Fibroblast of villous mesenchyme (primary cell): ENCODE data around the gene AP5B1. TPM values are rescaled to one million over a fixed set of nuclear protein-coding genes. Genes with fewer than 3 reads are reported as not detected.

Experiments
- DNase-seq: peaks from one replicate; pipeline ENCODE4 v3.0.0-alpha.2; 2010; ENCODE audit warnings: low read depth
- H3K4me3 ChIP-seq: 2 replicates; pipeline ENCODE4 v1.5.1; 2011; ENCODE audit warnings: low read depth, mild to moderate bottlenecking, low read length
- total RNA-seq: library from RNA; depleted of rRNA; stranded (reverse); fragments of >200 nt; gene quantifications from 2 replicates; pipeline ENCODE4 v1.2.3, GENCODE V29; 2012
- TF ChIP-seq, protein P1 (sequence below): IDR thresholded peaks from 2 replicates; pipeline ENCODE4 v1.5.1; 2012; ENCODE audit warnings: low read depth, mild to moderate bottlenecking, low read length; ENCODE audit not compliant: insufficient read depth

AP5B1 gene
- total RNA-seq, 1 donor = 13.8 TPM

- DNase-seq = no peak
- no peak overlapping the region for H3K4me3 ChIP-seq
- TF ChIP-seq, protein P1, sequence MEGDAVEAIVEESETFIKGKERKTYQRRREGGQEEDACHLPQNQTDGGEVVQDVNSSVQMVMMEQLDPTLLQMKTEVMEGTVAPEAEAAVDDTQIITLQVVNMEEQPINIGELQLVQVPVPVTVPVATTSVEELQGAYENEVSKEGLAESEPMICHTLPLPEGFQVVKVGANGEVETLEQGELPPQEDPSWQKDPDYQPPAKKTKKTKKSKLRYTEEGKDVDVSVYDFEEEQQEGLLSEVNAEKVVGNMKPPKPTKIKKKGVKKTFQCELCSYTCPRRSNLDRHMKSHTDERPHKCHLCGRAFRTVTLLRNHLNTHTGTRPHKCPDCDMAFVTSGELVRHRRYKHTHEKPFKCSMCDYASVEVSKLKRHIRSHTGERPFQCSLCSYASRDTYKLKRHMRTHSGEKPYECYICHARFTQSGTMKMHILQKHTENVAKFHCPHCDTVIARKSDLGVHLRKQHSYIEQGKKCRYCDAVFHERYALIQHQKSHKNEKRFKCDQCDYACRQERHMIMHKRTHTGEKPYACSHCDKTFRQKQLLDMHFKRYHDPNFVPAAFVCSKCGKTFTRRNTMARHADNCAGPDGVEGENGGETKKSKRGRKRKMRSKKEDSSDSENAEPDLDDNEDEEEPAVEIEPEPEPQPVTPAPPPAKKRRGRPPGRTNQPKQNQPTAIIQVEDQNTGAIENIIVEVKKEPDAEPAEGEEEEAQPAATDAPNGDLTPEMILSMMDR = no peak
These were observed 11.7 kb upstream of the AP5B1 start for GRCh38 chr11:65792456-65792855.

- TF ChIP-seq, protein P1 = no peak
- no peak overlapping the region for H3K4me3 ChIP-seq
- DNase-seq = no peak
These were observed 11.0 kb upstream of the AP5B1 start for GRCh38 chr11:65791719-65792213.

GRCh38 chr11:65790902-65791650 lies 10.3 kb upstream of the AP5B1 start:
- H3K4me3 ChIP-seq = no peak overlapping the region
- TF ChIP-seq, protein P1 = no peak
- DNase-seq = no peak

GRCh38 chr11:65790104-65790901 lies 9.5 kb upstream of the AP5B1 start:
- no peak overlapping the region for H3K4me3 ChIP-seq
- TF ChIP-seq, protein P1 = no peak
- DNase-seq = no peak

GRCh38 chr11:65789230-65790103 lies 8.7 kb upstream of the AP5B1 start:
- DNase-seq = no peak
- TF ChIP-seq, protein P1 = no peak
- H3K4me3 ChIP-seq = no peak overlapping the region

DNA sequence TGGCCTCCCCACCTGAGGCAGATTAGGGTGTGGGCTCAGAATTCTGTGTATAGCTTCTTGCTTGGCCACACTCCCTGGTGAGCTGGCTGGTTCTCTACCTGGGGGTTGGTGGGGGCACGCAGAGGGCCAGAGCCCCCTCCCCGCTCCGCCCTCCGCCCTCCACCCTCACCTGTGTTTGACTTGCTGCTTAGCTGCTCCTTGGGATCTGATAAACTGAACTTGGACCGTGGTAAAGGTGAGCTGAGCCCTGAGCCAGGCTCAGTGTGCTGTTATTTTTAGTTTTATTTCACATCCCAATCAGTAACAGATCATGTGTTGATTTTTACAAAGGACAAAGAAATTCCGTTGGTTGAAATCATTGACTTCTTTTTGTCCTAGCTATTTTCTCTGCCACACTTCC lies 8.0 kb upstream of the AP5B1 start:
- no peak overlapping the region for H3K4me3 ChIP-seq
- TF ChIP-seq, protein P1 = no peak
- no peak for DNase-seq
